Fibroblast of skin of scalp (primary cell): ENCODE results near the gene KCNAB1.

Experiments used
- DNase-seq: peaks from one replicate; pipeline ENCODE4 v3.0.0-alpha.2; 2013

The KCNAB1 gene

GRCh38 chr3:156413293-156413892 is 293.0 kb downstream of the KCNAB1 start:
- no peak for DNase-seq

GRCh38 chr3:156416846-156417558 is 296.6 kb downstream of the KCNAB1 start:
- DNase-seq = no peak

- DNase-seq = no peak
Observed at GRCh38 chr3:156417559-156418132, 297.3 kb downstream of the KCNAB1 start.

DNA sequence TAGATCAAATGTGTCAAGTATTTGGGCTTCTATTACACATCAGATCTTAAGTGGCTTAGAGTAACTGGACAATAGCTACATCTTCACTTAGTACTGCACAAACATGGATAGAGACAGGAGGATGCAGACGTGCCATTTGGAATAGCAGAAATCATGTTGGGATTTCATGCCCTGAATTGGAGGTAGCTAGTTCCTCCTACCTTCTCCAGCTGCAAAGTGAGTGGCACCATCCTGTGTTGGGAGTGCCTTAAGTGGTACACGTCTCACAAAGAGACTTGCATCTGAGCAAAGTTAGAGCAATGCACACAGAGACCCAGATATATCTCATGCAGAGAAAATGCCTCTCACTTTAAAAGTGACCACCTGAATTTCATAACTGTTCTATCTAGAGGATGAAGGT is 298.1 kb downstream of the KCNAB1 start:
- DNase-seq = no peak

GRCh38 chr3:156421534-156421933 is 301.2 kb downstream of the KCNAB1 start:
- DNase-seq = no peak

- DNase-seq = no peak
Observed at GRCh38 chr3:156424758-156425157, 304.4 kb downstream of the KCNAB1 start.

GRCh38 chr3:156425651-156426050 is 305.3 kb downstream of the KCNAB1 start:
- no peak for DNase-seq

- DNase-seq = no peak
Observed at GRCh38 chr3:156429125-156429524, 308.7 kb downstream of the KCNAB1 start.

DNA sequence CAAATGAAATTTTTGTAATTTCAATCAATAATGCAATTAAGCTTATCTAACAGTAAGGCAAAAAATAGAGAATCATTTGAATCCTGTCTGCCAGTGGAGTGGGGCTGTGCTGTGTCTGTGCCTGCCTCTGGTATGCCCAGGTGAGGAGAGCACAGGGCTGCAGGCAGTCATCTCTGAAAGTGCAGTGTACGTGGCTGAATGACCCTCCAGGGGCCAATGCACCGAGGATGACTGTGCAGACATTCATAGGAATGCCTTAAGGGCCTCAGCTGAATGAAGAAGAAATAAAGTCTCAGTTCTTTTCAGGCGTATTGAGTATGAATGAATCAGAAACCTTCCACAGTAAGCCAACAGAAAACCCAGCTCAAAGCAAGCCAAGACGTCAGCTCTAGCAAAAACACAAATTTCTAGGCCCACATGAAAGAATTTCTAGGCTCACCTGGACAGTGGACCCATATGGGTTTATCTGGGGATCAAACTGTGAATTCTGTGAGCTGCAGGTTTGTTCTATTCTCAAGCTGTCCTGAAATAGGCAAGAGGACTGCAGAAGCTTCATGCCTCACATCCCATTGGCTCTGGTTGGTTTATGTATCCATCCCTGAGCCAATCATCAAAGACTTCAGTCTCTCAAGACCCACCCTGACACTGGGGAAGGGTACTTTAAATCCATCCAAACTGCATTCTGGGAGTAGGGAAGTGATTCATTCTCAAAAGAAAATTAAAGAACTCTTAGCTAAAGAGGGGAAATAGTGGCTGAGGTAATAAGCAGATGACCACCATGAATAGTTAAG is 311.2 kb downstream of the KCNAB1 start:
- no peak for DNase-seq

DNA sequence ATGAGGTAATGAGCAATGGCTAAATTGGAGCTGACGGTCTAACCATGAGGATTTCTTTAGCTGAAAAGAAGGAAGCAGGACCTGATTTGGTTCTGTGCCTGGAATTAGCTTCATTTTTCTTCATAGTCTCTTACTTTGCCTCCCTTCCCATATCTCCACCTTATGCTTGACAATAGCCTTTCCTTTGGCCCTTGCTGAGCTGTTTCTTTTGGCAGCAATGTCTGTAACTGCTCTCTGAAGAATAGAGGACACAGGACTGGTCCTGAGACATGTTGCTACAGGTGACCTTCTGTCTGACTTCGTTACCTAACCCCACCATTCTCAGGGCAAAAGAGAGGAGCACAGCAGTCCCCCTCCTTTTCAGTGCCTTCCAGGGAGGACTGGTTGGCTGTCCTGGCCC is 312.2 kb downstream of the KCNAB1 start:
- no peak for DNase-seq

DNA sequence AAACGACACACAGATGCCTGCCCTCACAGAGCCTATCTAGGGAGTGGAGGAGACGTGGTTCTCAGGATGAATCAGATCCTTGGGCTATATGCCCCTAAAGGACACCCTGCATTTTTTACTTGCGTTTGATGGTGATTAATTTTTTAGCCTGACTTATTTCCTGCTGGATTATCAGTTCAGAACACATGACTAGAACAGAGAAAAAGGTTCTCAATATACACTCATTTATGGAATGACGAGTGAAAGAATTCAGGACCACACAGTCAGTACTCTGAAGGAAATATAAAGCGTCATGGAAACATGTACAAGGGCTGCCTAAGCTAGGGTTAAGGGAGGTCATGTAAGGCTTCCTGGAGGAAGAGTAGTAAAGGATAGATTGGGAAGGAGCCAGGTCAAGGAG is 312.8 kb downstream of the KCNAB1 start:
- no peak for DNase-seq

GRCh38 chr3:156433910-156434309 is 313.5 kb downstream of the KCNAB1 start:
- no peak for DNase-seq

GRCh38 chr3:156434921-156435320 is 314.5 kb downstream of the KCNAB1 start:
- no peak for DNase-seq

DNA sequence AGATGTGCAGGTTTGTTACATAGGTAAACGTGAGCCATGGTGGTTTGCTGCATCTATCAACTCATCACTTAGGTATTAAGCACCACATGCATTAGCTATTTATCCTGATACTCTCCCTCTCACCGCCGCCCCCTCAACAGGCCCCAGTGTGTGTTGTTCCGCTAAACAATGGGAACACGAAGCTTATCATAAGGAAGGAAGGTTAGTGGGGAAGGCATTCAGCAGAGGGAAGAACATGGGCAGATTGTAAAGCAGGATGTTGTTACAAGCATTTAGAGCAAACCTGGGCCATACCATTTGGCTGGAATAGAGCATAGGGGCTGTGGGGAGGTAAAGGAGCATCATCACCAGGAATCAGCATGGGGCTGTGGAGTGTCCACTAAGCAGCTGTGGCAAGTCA is 322.7 kb downstream of the KCNAB1 start:
- DNase-seq = no peak

- no peak for DNase-seq
Observed at GRCh38 chr3:156445117-156446090, 325.0 kb downstream of the KCNAB1 start.

- peak; percentile 32 for DNase-seq
Observed at GRCh38 chr3:156448300-156448699, 327.9 kb downstream of the KCNAB1 start.

DNA sequence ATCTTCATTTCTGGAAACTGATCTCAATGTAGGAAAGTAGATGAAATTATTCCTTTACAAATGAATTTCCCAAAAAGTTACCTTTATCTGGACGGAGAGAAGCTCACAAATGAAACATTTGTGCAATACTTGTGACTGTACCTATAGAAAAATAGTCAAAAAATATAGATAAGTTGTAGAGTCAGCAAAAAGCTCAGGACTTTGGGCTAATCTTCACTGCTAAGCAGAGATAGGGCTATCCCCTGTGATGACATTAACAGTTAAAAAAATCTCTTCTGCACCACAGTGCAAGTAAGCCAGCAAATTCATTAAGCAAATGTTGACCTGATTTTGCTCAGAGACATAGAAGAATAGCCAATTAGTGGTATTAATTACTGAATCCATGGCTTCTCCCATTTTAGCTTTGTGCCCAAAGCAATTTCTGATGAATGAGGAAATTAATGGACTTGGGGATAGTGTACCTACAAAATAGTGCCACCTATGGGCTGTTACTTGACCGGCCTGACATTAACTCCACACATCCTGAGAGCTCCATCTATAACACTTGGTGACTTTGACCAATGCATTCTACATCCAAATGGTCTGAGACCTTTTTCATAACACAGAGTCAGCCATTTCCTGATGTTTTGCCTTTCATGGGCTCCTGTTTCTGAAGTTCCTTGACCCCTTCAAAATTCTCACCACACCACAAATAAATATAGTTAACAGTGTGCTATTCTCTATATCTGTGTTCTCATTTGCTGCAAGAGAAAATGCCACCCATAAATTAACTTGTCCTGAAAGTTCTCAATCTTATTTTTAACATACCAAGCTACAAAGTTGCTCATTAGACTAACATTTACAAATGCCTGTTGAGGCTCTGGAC is 329.6 kb downstream of the KCNAB1 start:
- DNase-seq = peak; percentile 29

GRCh38 chr3:156455839-156456238 is 335.5 kb downstream of the KCNAB1 start:
- no peak for DNase-seq

DNA sequence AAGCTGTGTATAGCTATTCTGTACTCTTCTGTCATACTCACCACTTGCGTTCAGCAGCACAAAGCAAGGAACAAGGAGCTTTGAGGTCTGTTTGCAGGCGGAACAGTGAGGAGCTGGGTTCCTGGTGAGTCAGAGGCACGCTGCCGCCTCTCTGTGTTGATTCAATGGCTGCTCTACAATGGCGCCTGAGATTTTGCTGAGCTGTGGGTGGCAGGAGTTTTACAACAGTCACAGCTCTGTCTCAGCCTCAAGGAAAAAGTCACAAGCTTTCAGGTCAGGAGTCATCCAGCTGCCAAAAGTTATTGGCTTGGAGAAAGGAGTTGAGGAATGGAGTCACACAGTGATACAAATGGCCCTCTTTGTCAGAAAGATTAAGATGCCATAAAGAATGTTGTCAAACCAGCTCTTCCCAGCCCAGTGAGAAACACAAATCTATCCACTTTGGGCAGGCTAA is 336.4 kb downstream of the KCNAB1 start:
- DNase-seq = no peak

DNA sequence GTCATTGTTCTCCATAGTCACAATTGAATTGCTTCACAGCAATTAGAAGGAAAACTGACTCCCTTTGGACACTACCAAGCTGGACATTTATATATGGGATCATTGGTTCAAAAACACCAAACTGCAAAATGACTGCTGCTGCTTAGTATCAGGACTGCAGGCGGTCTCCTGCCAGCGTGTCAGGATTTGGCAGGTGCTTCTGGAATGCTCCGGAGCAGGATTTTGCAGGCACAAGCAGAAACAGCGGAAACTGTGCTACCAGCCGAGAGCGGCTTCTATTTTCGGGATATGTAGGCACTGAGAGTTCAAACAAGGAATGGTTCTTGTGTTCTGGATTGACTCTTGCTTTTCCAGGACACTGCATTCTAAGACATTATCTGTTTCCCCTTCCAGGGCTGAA is 339.1 kb downstream of the KCNAB1 start:
- no peak for DNase-seq

DNA sequence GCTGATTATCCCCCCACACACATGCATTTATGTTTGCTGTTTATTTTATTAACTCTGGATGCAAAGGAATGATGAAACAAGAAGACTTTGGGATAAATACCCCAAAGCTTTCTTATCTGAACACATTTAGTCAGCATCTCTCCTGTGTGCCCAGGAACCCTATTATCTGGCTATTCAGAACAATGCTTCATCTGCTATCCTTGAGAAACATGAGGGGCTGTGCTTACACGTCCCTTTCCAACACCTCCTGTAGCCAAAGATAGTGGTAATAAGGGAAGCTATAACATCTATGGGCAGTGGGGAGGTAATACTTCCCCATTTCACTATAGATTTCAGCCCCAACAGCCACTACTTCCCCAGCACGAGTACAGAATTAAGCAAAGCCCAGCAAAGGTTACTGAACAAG is 339.8 kb downstream of the KCNAB1 start:
- no peak for DNase-seq
